Glutamatergic neuron (in vitro differentiated cells): ENCODE data around the gene PRPF40A. TPM values are rescaled to one million over a fixed set of nuclear protein-coding genes. Genes with fewer than 3 reads are reported as not detected.
"Not testable (repeated sequence)": the region's sequence is repeated elsewhere in the genome, so short reads cannot be mapped to it uniquely, and the experiment has no call there.

Experiments used
- DNase-seq: peaks from one replicate; pipeline ENCODE4 v3.0.0; 2022
- H3K27ac Mint-ChIP-seq: one replicate; pipeline ENCODE4 v1.8.0; 2020; ENCODE audit warnings: mild to moderate bottlenecking, mixed read lengths, inconsistent platforms; ENCODE audit not compliant: unreplicated experiment
- H3K27me3 Mint-ChIP-seq: one replicate; pipeline ENCODE4 v1.8.0; 2020; ENCODE audit warnings: mild to moderate bottlenecking, moderate library complexity, mixed read lengths, inconsistent platforms; ENCODE audit not compliant: unreplicated experiment
- H3K36me3 Mint-ChIP-seq: one replicate; pipeline ENCODE4 v1.8.0; 2020; ENCODE audit warnings: mild to moderate bottlenecking, mixed read lengths, inconsistent platforms; ENCODE audit not compliant: unreplicated experiment
- H3K4me1 Mint-ChIP-seq: one replicate; pipeline ENCODE4 v1.8.0; 2020; ENCODE audit warnings: mild to moderate bottlenecking, low read depth, mixed read lengths, inconsistent platforms; ENCODE audit not compliant: unreplicated experiment
- H3K4me3 Mint-ChIP-seq: one replicate; pipeline ENCODE4 v1.8.0; 2020; ENCODE audit warnings: mild to moderate bottlenecking, mixed read lengths, inconsistent platforms; ENCODE audit not compliant: unreplicated experiment
- H3K9me3 Mint-ChIP-seq: one replicate; pipeline ENCODE4 v1.8.0; 2020; ENCODE audit warnings: mild to moderate bottlenecking, moderate library complexity, mixed read lengths, inconsistent platforms; ENCODE audit not compliant: unreplicated experiment
- long read RNA-seq: library from polyadenylated mRNA; unstranded; transcript quantifications from one replicate; pipeline ENCODE4 v2.0.0, GENCODE V29; 2020; ENCODE audit not compliant: unreplicated experiment
- total RNA-seq: library from RNA; stranded (reverse); fragmentation: NEBNext Ultra II Directional; extraction: Animal tissue kit (Norgen Biotek cat#: 25700); gene quantifications from one replicate; pipeline ENCODE4 v1.2.1, GENCODE V29; 2021; ENCODE audit not compliant: unreplicated experiment
- TF ChIP-seq, protein P1 (sequence below): fragments of 200-600 bp; sonication (generic); IDR thresholded peaks from one replicate; pipeline ENCODE4 v1.5.0; 2021; ENCODE audit not compliant: partially characterized antibody, unreplicated experiment

The PRPF40A gene
- total RNA-seq = 144 TPM
- long read RNA-seq, partial matches to known transcripts = 88 of 117 reads
- long read RNA-seq, other reads (novel, unspliced or antisense) = 29 of 117 reads

DNA sequence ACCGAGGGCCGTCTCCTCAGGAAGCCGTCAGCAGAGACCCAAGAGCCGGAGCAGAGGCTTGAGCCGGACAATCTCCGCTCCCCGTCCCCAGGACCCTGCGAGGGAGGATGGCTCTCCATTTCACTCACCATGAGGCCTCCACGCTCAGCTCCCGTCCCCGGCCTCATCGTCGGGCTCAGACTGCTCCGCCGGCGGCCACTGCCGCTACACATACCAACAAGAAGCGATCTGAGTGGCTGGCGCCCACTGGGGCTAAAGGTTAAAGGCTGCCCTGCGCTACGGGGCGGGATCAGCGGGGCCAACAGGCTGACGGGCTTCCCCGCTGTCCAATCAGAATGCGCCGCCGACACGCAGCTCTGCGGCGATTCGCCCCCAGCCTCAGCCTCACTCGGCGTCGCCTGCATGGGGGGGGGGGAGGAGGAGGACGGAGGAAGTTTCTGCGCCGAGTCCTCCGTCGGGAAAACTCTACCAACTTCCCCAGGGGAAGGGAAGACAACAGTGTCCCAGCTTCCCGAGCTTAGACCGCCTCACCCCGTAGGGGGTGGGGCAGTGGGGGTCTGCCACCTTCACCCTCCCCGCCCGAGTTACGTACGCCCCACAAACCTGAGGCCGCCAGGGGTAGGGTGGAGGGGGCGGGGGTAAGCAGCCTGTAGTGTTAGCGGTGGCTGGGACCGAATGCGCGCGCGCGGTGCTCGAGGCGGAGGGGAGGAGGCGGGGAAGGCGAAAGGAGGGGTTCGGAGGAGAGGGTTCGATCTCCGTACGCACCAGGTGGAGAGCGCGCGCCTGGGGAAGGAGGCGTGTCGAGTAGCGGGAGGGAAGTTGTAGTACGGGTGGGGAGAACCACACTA is at the start of gene PRPF40A:
PRPF40A (minus strand) TSS at position 234 of the 848 bp plus-strand sequence; CDS start at position 212, 22 bp downstream.
- Mint-ChIP-seq H3K4me1 (peaks cover 17% of the 10 kb centered on the region), H3K4me3 (peak within 1 kb of the TSS; percentile 100), H3K27ac (peak within 1 kb of the TSS; percentile 99), H3K27me3 (peaks cover 13% of the 10 kb centered on the region), H3K36me3 (peaks cover 7% of the 10 kb centered on the region), H3K9me3 (peaks cover 10% of the 10 kb centered on the region)
- TF ChIP-seq, protein P1, sequence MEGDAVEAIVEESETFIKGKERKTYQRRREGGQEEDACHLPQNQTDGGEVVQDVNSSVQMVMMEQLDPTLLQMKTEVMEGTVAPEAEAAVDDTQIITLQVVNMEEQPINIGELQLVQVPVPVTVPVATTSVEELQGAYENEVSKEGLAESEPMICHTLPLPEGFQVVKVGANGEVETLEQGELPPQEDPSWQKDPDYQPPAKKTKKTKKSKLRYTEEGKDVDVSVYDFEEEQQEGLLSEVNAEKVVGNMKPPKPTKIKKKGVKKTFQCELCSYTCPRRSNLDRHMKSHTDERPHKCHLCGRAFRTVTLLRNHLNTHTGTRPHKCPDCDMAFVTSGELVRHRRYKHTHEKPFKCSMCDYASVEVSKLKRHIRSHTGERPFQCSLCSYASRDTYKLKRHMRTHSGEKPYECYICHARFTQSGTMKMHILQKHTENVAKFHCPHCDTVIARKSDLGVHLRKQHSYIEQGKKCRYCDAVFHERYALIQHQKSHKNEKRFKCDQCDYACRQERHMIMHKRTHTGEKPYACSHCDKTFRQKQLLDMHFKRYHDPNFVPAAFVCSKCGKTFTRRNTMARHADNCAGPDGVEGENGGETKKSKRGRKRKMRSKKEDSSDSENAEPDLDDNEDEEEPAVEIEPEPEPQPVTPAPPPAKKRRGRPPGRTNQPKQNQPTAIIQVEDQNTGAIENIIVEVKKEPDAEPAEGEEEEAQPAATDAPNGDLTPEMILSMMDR = no peak
- DNase-seq = peak; percentile 100

DNA sequence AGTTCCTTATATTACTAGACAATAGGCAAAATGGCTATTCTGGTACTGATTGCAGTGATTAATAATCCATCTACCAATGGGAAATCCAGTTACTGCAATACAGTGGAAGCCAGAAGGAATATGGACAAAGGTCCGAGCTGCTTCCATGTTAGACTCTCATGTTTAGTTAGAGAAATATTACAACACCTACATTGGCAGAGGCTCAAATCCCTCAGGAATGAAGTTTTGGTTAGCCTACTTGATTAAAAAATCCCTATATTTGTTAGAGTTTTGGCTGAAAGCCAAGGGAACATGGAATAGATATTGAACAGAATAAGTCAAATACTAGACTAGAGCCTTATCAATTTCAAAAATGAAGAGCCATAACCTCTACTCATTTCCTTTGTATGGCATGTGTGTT is 49.7 kb upstream of the PRPF40A start:
- Mint-ChIP-seq H3K36me3 (no peaks in the 10 kb centered on the region), H3K4me3 (no peak overlapping the region), H3K9me3 (no peaks in the 10 kb centered on the region), H3K4me1 (no peaks in the 10 kb centered on the region), H3K27ac (no peak overlapping the region), H3K27me3 (no peaks in the 10 kb centered on the region)
- no peak for DNase-seq
- TF ChIP-seq, protein P1 = no peak

DNA sequence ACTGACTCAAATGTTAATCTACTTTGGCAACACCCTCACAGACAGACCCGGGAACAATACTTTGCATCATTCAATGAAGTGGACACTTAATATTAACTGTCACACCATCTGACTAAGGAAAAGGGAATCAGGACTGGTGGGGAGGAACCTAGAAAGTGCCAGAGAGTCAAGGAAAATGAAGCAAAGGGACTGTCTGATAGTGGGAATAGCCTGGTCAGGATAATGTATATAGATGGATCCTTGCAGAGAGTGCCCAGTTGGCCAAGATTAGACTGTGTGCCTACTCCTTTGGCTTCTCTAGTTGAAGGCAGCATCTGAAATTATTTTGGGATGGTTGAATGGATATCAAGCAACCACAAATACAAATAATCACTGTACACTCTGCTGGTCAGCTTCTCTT is 46.4 kb upstream of the PRPF40A start:
- Mint-ChIP-seq H3K36me3 (no peaks in the 10 kb centered on the region), H3K27me3 (no peaks in the 10 kb centered on the region), H3K4me3 (no peak overlapping the region), H3K27ac (no peak overlapping the region), H3K9me3 (no peaks in the 10 kb centered on the region), H3K4me1 (no peaks in the 10 kb centered on the region)
- TF ChIP-seq, protein P1 = no peak
- no peak for DNase-seq

DNA sequence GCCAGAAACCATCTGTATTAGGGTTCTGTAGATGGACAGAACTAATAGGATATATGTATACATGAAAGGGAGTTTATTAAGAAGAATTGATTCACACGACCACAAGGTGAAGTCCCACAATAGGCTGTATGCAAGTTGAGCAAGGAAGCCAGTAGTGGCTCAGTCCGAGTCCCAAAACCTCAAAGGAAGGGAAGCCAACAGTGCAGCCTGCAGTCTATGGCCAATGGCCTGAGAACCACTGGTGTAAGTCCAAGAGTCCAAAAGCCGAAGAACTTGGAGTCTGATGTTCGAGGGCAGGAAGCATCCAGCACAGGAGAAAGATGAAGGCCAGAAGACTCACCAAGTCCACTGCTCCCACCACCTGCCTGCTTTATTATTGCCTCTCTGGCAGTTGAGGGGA is 45.9 kb upstream of the PRPF40A start:
- not testable (repeated sequence) for H3K36me3 Mint-ChIP-seq, H3K4me3 Mint-ChIP-seq, DNase-seq, H3K9me3 Mint-ChIP-seq, H3K27ac Mint-ChIP-seq, H3K27me3 Mint-ChIP-seq, H3K4me1 Mint-ChIP-seq

DNA sequence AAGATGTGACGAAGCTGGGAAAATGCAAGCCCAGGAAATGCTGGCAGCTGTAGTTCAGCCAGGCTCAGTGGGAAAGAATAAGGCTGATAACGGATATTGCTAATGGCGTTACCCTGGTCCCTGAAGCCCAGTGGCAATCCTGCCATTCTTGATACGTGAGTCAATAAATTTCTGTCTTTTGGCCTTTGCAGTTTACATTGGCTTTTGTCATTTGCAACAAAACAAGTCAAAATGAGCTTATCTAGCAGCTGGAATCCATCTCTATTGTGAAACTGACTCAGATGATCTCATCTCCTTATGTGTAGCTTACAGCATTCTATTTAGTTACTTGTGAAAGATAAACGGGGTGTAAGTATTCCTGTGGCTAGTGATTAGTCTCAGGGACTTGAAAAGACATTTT is 44.9 kb upstream of the PRPF40A start:
- Mint-ChIP-seq H3K27ac (no peak overlapping the region), H3K36me3 (no peaks in the 10 kb centered on the region), H3K27me3 (no peaks in the 10 kb centered on the region), H3K4me3 (no peak overlapping the region), H3K9me3 (no peaks in the 10 kb centered on the region), H3K4me1 (no peaks in the 10 kb centered on the region)
- DNase-seq = no peak
- TF ChIP-seq, protein P1 = no peak
